Ishikawa (cell line): ENCODE results near the gene TADA3.

ENCODE experiments used
- MAX ChIP-seq: IDR thresholded peaks from 2 replicates; pipeline ENCODE4 v1.6.1; 2012
- REST ChIP-seq: IDR thresholded peaks from 2 replicates; pipeline ENCODE4 v1.6.1; 2012; ENCODE audit warnings: low read depth, mild to moderate bottlenecking
- TAF1 ChIP-seq: IDR thresholded peaks from 2 replicates; pipeline ENCODE4 v1.6.1; 2012; ENCODE audit warnings: low read depth, mild to moderate bottlenecking

- TF ChIP-seq MAX (no peak), TAF1 (no peak), REST (no peak)
Measured at GRCh38 chr3:9781551-9781950, 10.7 kb downstream of the TADA3 start.
